DMS 273 (cell line): ENCODE results near the gene ALKBH6.

Experiments used
- DNase-seq: peaks from one replicate; lab custom pipeline; 2025; ENCODE audit not compliant: unreplicated experiment; lab: John Stamatoyannopoulos, UW

ALKBH6 gene

DNA sequence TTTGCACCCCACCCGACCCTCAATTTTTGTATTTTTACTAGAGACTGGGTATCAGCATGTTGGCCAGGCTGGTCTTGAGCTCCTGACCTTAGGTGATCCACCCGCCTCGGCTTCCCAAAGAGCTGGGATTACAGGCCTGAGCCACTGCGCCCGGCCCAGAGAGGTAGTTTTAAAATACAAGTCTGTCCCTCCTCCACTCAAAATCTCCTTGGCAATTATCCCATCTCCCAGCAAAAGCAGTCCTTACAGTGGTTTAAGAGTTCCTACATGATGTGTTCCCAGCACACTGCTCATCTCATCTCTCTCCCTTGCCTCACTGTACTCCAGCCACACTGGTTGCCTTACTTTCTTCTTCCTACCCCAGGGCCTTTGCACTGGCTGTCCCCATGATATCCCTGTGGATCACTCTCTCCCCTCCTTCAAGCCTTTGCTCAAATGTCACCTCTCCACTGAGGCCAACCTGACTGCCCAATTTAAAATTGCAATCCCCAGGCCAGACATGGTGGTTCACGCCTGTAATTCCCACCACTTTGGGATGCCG is 53.5 kb downstream of the ALKBH6 start:
- DNase-seq: no peak

DNA sequence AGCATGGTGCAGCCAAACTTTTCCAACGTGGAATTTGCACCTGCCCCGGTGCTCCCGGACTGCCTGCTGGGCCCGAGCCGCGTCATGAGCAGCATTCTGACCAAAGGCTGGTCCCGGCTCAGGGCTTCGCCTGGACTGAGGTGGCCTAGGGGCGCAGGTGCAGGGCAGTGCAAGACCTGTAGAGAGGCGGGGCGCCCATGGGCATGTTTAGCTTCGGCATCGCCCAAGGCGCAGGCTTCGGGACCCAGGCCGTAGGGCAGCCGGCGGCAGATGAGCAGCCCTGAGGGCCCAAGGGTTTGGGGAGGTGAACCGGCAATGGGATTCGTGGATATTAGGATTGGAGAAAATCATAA is 54.1 kb downstream of the ALKBH6 start:
- no peak for DNase-seq
